Neural crest cell (in vitro differentiated cells): ENCODE data around the gene DVL2. TPM values are rescaled to one million over a fixed set of nuclear protein-coding genes. Genes with fewer than 3 reads are reported as not detected.

Experiments
- DNase-seq: peaks from one replicate; pipeline ENCODE4 v3.0.0; 2021; ENCODE audit warnings: low read depth, mixed read lengths, low spot score
- H3K27ac Mint-ChIP-seq: one replicate; pipeline ENCODE4 v1.8.0; 2021; ENCODE audit warnings: mild to moderate bottlenecking, mixed read lengths; ENCODE audit not compliant: unreplicated experiment
- H3K27me3 Mint-ChIP-seq: 2 replicates; pipeline ENCODE4 v1.8.0; 2021; ENCODE audit warnings: low read depth, mild to moderate bottlenecking, mixed read lengths
- H3K36me3 Mint-ChIP-seq: 2 replicates; pipeline ENCODE4 v1.8.0; 2021; ENCODE audit warnings: low read depth, mild to moderate bottlenecking, mixed read lengths
- H3K4me1 Mint-ChIP-seq: 2 replicates; pipeline ENCODE4 v1.8.0; 2021; ENCODE audit warnings: mixed read lengths
- H3K4me3 Mint-ChIP-seq: one replicate; pipeline ENCODE4 v1.8.0; 2021; ENCODE audit warnings: mild to moderate bottlenecking, mixed read lengths
- H3K9me3 Mint-ChIP-seq: 2 replicates; pipeline ENCODE4 v1.8.0; 2021; ENCODE audit warnings: mixed read lengths
- CTCF ChIP-seq: fragments of 200-600 bp; sonication (generic); conservative IDR thresholded peaks from 2 replicates; pipeline ENCODE4 v1.5.0; 2021; ENCODE audit warnings: antibody characterized with exemption, mild to moderate bottlenecking
- total RNA-seq: library from RNA; stranded (reverse); gene quantifications from 2 replicates; pipeline ENCODE4 v1.2.1, GENCODE V29; 2021

The DVL2 gene
- total RNA-seq, 1 donor from 2014 or later, result 140 TPM

- peaks cover 21% of the 10 kb centered on the region for H3K4me1 Mint-ChIP-seq
These were observed 47.0 kb upstream of the DVL2 start, which contains the start of gene SLC2A4 for GRCh38 chr17:7281074-7281952. Gene SLC2A4, plus strand, starts transcription at chr17:7281718. Its CDS starts 217 bp downstream, at chr17:7281935.

GRCh38 chr17:7280519-7281073, 46.3 kb upstream of the DVL2 start:
- H3K4me3 Mint-ChIP-seq, result peak overlapping the region; percentile 90
- peak; percentile 86 for TF ChIP-seq CTCF
- peaks cover 21% of the 10 kb centered on the region for H3K4me1 Mint-ChIP-seq
- peak; percentile 77 for DNase-seq
- no peaks in the 10 kb centered on the region for H3K9me3 Mint-ChIP-seq
- H3K36me3 Mint-ChIP-seq, result no peaks in the 10 kb centered on the region
- peaks cover 30% of the 10 kb centered on the region for H3K27me3 Mint-ChIP-seq
- H3K27ac Mint-ChIP-seq, result no peak overlapping the region

More at GRCh38 chr17:7281074-7281952, 47.0 kb upstream of the DVL2 start, which contains the start of gene SLC2A4:
- Mint-ChIP-seq H3K36me3 (no peaks in the 10 kb centered on the region), H3K27ac (no peak within 1 kb of the TSS), H3K27me3 (peaks cover 30% of the 10 kb centered on the region), H3K9me3 (no peaks in the 10 kb centered on the region), H3K4me3 (peak within 1 kb of the TSS; percentile 90)
- DNase-seq, result peak; percentile 96
- no peak for TF ChIP-seq CTCF

GRCh38 chr17:7279448-7279847, 45.1 kb upstream of the DVL2 start:
- no peak for TF ChIP-seq CTCF
- H3K27ac Mint-ChIP-seq, result no peak overlapping the region
- H3K36me3 Mint-ChIP-seq, result no peaks in the 10 kb centered on the region
- no peak overlapping the region for H3K4me3 Mint-ChIP-seq
- DNase-seq, result no peak
- H3K4me1 Mint-ChIP-seq, result peaks cover 21% of the 10 kb centered on the region
- H3K27me3 Mint-ChIP-seq, result peaks cover 30% of the 10 kb centered on the region
- no peaks in the 10 kb centered on the region for H3K9me3 Mint-ChIP-seq

- H3K9me3 Mint-ChIP-seq, result no peaks in the 10 kb centered on the region
- DNase-seq, result no peak
- no peak overlapping the region for H3K27ac Mint-ChIP-seq
- no peak overlapping the region for H3K4me3 Mint-ChIP-seq
- peaks cover 68% of the 10 kb centered on the region for H3K27me3 Mint-ChIP-seq
- TF ChIP-seq CTCF, result no peak
- H3K36me3 Mint-ChIP-seq, result no peaks in the 10 kb centered on the region
- peaks cover 13% of the 10 kb centered on the region for H3K4me1 Mint-ChIP-seq
These were observed 32.5 kb upstream of the DVL2 start for GRCh38 chr17:7266784-7267183.

- H3K4me3 Mint-ChIP-seq, result no peak overlapping the region
- peaks cover 86% of the 10 kb centered on the region for H3K27me3 Mint-ChIP-seq
- peaks cover 3% of the 10 kb centered on the region for H3K36me3 Mint-ChIP-seq
- no peak overlapping the region for H3K27ac Mint-ChIP-seq
- DNase-seq, result no peak
- no peaks in the 10 kb centered on the region for H3K9me3 Mint-ChIP-seq
- H3K4me1 Mint-ChIP-seq, result peaks cover 13% of the 10 kb centered on the region
- TF ChIP-seq CTCF, result no peak
These were observed 29.4 kb upstream of the DVL2 start for GRCh38 chr17:7263801-7264078.
